Osteoblast (primary cell): ENCODE measurements around the gene ARHGAP31. TPM values are rescaled to one million over a fixed set of nuclear protein-coding genes. Genes with fewer than 3 reads are reported as not detected.

Source experiments
- DNase-seq: peaks from one replicate; pipeline ENCODE4 v3.0.0; 2011; ENCODE audit warnings: low spot score, mixed read lengths; ENCODE audit not compliant: insufficient read length; ENCODE audit errors: missing footprints
- H2AFZ ChIP-seq: 2 replicates; pipeline ENCODE4 v1.6.0; 2011; ENCODE audit warnings: mild to moderate bottlenecking, low read length
- H3K27ac ChIP-seq: 2 replicates; pipeline ENCODE4 v1.5.1; 2011; ENCODE audit warnings: mild to moderate bottlenecking, low read depth, low read length, moderate library complexity
- H3K27me3 ChIP-seq: 2 replicates; pipeline ENCODE4 v1.6.0; 2012; ENCODE audit warnings: mild to moderate bottlenecking, control low read depth, inconsistent platforms, low read length, moderate library complexity; ENCODE audit not compliant: insufficient read depth
- H3K36me3 ChIP-seq: 2 replicates; pipeline ENCODE4 v1.5.1; 2011; ENCODE audit warnings: mild to moderate bottlenecking, low read length, control low read depth, moderate library complexity; ENCODE audit not compliant: insufficient read depth
- H3K4me1 ChIP-seq: 2 replicates; pipeline ENCODE4 v1.5.1; 2011; ENCODE audit warnings: mild to moderate bottlenecking, low read length, control low read depth, moderate library complexity; ENCODE audit not compliant: insufficient read depth
- H3K4me2 ChIP-seq: 2 replicates; pipeline ENCODE4 v1.6.0; 2011; ENCODE audit warnings: mild to moderate bottlenecking, low read length; ENCODE audit not compliant: insufficient read depth
- H3K4me3 ChIP-seq: fragments of 200-600 bp; sonication (generic); 3 replicates; pipeline ENCODE4 v1.5.1; 2012; ENCODE audit warnings: mild to moderate bottlenecking, low read length, inconsistent platforms; ENCODE audit not compliant: insufficient read depth
- H3K79me2 ChIP-seq: 2 replicates; pipeline ENCODE4 v1.6.0; 2012; ENCODE audit warnings: mild to moderate bottlenecking, low read length, control low read depth, inconsistent platforms; ENCODE audit not compliant: insufficient read depth
- H3K9me3 ChIP-seq: 2 replicates; pipeline ENCODE4 v1.5.1; 2011; ENCODE audit warnings: low read depth, low read length, control low read depth
- H4K20me1 ChIP-seq: 2 replicates; pipeline ENCODE4 v1.6.0; 2012; ENCODE audit warnings: mild to moderate bottlenecking, low read length, control low read depth; ENCODE audit not compliant: insufficient read depth
- total RNA-seq: library from RNA; depleted of rRNA; stranded (reverse); fragments of >200 nt; gene quantifications from 2 replicates; pipeline ENCODE4 v1.2.3, GENCODE V29; 2012
- TF ChIP-seq, protein P1 (sequence below): IDR thresholded peaks from 2 replicates; pipeline ENCODE4 v1.5.1; 2011; ENCODE audit warnings: mild to moderate bottlenecking, low read depth, low read length, moderate library complexity; ENCODE audit errors: extremely low read depth

ARHGAP31 gene
- total RNA-seq, 1 donor = 56.5 TPM

DNA sequence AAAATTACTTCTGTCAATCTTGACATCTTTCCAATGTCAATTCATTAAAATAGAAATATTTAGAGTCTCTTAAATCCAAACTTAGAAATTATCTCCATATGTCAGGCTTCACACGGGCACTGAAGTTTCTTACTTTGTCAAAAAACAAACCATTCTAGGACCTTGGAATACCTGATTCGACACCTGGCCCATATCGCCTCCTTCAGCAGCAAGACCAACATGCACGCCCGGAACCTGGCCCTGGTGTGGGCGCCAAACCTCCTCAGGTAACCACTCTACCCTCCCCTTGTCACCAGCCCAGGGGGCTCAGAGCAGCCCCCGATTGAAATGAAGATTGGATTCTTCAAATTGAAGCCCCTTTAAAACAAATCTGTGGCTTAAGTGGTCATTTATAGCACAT lies 88.0 kb downstream of the ARHGAP31 start:
- no peak overlapping the region for H2AFZ ChIP-seq
- no peak overlapping the region for H3K4me2 ChIP-seq
- no peaks in the 10 kb centered on the region for H3K27me3 ChIP-seq
- peaks cover 6% of the 10 kb centered on the region for H4K20me1 ChIP-seq
- no peak overlapping the region for H3K27ac ChIP-seq
- no peaks in the 10 kb centered on the region for H3K79me2 ChIP-seq
- H3K36me3 ChIP-seq = peaks cover 59% of the 10 kb centered on the region
- no peak overlapping the region for H3K4me3 ChIP-seq
- H3K4me1 ChIP-seq = no peaks in the 10 kb centered on the region
- TF ChIP-seq, protein P1, sequence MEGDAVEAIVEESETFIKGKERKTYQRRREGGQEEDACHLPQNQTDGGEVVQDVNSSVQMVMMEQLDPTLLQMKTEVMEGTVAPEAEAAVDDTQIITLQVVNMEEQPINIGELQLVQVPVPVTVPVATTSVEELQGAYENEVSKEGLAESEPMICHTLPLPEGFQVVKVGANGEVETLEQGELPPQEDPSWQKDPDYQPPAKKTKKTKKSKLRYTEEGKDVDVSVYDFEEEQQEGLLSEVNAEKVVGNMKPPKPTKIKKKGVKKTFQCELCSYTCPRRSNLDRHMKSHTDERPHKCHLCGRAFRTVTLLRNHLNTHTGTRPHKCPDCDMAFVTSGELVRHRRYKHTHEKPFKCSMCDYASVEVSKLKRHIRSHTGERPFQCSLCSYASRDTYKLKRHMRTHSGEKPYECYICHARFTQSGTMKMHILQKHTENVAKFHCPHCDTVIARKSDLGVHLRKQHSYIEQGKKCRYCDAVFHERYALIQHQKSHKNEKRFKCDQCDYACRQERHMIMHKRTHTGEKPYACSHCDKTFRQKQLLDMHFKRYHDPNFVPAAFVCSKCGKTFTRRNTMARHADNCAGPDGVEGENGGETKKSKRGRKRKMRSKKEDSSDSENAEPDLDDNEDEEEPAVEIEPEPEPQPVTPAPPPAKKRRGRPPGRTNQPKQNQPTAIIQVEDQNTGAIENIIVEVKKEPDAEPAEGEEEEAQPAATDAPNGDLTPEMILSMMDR = no peak
- H3K9me3 ChIP-seq = no peaks in the 10 kb centered on the region
- no peak for DNase-seq

DNA sequence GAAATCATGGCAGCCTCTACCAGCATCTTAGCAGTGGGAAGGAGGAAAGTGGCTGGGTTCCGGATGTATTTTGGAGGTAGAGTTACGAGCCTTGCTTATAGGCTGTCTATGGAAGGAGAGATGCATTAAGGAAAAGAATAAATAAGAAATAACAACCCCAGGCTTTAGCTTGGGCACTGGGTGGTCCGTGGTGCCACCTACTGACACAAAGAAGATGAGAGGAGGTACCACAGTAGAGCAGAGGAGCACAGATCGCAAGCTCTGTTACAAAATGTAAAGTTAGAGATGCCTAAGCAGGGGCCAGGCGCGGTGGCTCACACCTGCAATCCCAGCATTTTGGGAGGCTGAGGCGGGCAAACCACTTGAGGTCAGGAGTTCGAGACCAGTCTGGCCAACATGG lies 94.4 kb downstream of the ARHGAP31 start:
- Histone ChIP-seq H2AFZ (no peak overlapping the region), H3K4me1 (no peaks in the 10 kb centered on the region), H4K20me1 (no peaks in the 10 kb centered on the region), H3K79me2 (no peaks in the 10 kb centered on the region), H3K36me3 (peaks cover 56% of the 10 kb centered on the region), H3K4me3 (no peak overlapping the region), H3K27me3 (no peaks in the 10 kb centered on the region), H3K27ac (no peak overlapping the region), H3K9me3 (no peaks in the 10 kb centered on the region), H3K4me2 (no peak overlapping the region)
- no peak for DNase-seq
- TF ChIP-seq, protein P1 = no peak

DNA sequence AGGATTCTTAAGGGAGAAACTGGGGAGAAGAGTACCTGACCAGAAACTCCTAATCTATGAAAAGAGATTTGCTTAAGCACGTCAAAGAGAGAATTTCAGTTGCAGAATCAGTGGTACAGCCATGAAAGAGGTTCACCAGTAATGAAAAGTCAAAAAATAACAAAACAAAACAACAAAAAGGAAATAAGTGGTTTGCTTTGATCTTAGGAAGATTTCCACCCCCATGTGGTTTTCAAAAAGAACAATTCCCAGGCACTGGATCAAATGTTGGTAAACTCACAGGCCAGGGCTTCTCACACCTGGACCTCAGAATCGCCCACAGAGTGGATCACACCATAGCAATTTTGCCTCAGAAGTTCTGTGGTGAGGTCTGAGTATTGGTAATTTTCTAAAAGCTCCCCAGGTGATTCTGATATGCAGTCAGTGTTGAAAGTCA lies 101.8 kb downstream of the ARHGAP31 start:
- H2AFZ ChIP-seq = no peak overlapping the region
- H3K36me3 ChIP-seq = peaks cover 88% of the 10 kb centered on the region
- no peak overlapping the region for H3K4me3 ChIP-seq
- H4K20me1 ChIP-seq = no peaks in the 10 kb centered on the region
- TF ChIP-seq, protein P1 = no peak
- no peaks in the 10 kb centered on the region for H3K9me3 ChIP-seq
- H3K27me3 ChIP-seq = no peaks in the 10 kb centered on the region
- H3K4me1 ChIP-seq = no peaks in the 10 kb centered on the region
- H3K27ac ChIP-seq = no peak overlapping the region
- H3K79me2 ChIP-seq = no peaks in the 10 kb centered on the region
- no peak for DNase-seq
- H3K4me2 ChIP-seq = no peak overlapping the region

DNA sequence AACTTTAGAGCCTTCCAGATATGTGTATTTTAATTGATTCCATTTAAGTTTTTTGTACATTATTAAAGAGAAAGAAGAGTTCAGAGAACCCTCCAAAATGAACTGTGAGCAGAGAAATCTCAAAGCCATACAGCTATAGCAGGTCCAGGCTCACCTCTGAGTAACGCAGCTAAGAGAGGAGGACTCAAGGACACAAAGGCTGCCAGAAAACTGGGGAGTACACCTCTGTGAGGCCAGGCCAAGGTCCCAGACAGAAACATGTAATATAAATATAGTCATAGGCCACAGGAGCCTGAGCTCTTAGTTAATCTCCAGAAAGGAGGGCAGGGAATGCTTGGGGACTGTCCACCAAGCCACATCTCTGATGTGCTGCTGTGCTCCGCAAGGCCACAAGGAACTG lies 102.7 kb downstream of the ARHGAP31 start:
- no peak for DNase-seq
- Histone ChIP-seq H2AFZ (no peak overlapping the region), H3K9me3 (no peaks in the 10 kb centered on the region), H3K36me3 (peaks cover 86% of the 10 kb centered on the region), H3K79me2 (no peaks in the 10 kb centered on the region), H3K27me3 (no peaks in the 10 kb centered on the region), H3K4me1 (no peaks in the 10 kb centered on the region), H4K20me1 (no peaks in the 10 kb centered on the region), H3K4me3 (no peak overlapping the region), H3K27ac (no peak overlapping the region), H3K4me2 (no peak overlapping the region)
- TF ChIP-seq, protein P1 = no peak
